Spinal cord (tissue), 10 donors: ENCODE measurements around the gene CPA2. TPM values are rescaled to one million over a fixed set of nuclear protein-coding genes. Genes with fewer than 3 reads are reported as not detected.
A peak's percentile ranks its signal among the peaks of the same experiment; 100 is the strongest.
"Not testable (repeated sequence)": the region's sequence is repeated elsewhere in the genome, so short reads cannot be mapped to it uniquely, and the experiment has no call there.

Experiments used
- DNase-seq, 6 donors: peaks; one replicate each; pipeline versions ENCODE4 v3.0.0 to v3.0.0-alpha.2; 2013 to 2015; ENCODE audit warnings: low spot score in 6 of 6, low read depth in 4 of 6
- H3K27ac ChIP-seq: one replicate; pipeline ENCODE4 v1.5.1; 2013; ENCODE audit warnings: low read depth, low read length, control low read depth
- H3K27me3 ChIP-seq: one replicate; pipeline ENCODE4 v1.6.1; 2013; ENCODE audit warnings: low read length; ENCODE audit not compliant: control insufficient read depth, insufficient read depth
- H3K36me3 ChIP-seq: one replicate; pipeline ENCODE4 v1.6.1; 2013; ENCODE audit warnings: low read length; ENCODE audit not compliant: control insufficient read depth, insufficient read depth
- H3K4me1 ChIP-seq: one replicate; pipeline ENCODE4 v1.6.1; 2013; ENCODE audit warnings: low read length; ENCODE audit not compliant: control insufficient read depth, insufficient read depth
- H3K4me3 ChIP-seq: one replicate; pipeline ENCODE4 v1.5.1; 2013; ENCODE audit warnings: low read depth, low read length, control low read depth
- H3K9me3 ChIP-seq: one replicate; pipeline ENCODE4 v1.6.1; 2013; ENCODE audit warnings: low read length; ENCODE audit not compliant: control insufficient read depth, insufficient read depth
- WGBS: methylation state at CpG from one replicate; pipeline ENCODE4 v1.1.5; 2013; ENCODE audit warnings: missing lambda C conversion rate; ENCODE audit not compliant: insufficient coverage; 5-methylcytosine and 5-hydroxymethylcytosine counted together
- polyA plus RNA-seq, 2 donors: library from polyadenylated mRNA; unstranded; fragments of 120-200 nt; gene quantifications; one replicate each; pipeline ENCODE4 v1.2.1, GENCODE V29; 2013; ENCODE audit not compliant: insufficient read length in 2 of 2
- total RNA-seq, 2 donors: library from RNA; depleted of rRNA in 1 of 2; stranded (reverse); fragments of 120-200 nt in 1 of 2; fragments of >200 nt in 1 of 2; gene quantifications; one replicate each; pipeline versions ENCODE4 v1.2.3 to v1.2.4, GENCODE V29; 2013 to 2014
- donor health status: healthy.

CPA2 gene
- total and polyA plus RNA-seq, 4 donors, result 0.21 to 0.39 (median 0.35) TPM; not detected in 1

GRCh38 chr7:130228840-130229502 lies 37.7 kb upstream of the CPA2 start:
- H3K36me3 ChIP-seq, result no peaks in the 10 kb centered on the region
- 75% methylated on average over 2 of the region's 7 CpGs for WGBS
- no peak overlapping the region for H3K4me3 ChIP-seq
- DNase-seq, result peak in 1 of 6 donors; percentile 6
- H3K27ac ChIP-seq, result no peak overlapping the region
- H3K9me3 ChIP-seq, result no peaks in the 10 kb centered on the region
- H3K4me1 ChIP-seq, result peaks cover 10% of the 10 kb centered on the region
- no peaks in the 10 kb centered on the region for H3K27me3 ChIP-seq

GRCh38 chr7:130229981-130230380 lies 36.7 kb upstream of the CPA2 start:
- H3K9me3 ChIP-seq, H3K27me3 ChIP-seq, H3K36me3 ChIP-seq, DNase-seq, H3K4me3 ChIP-seq, H3K27ac ChIP-seq, H3K4me1 ChIP-seq: not testable (repeated sequence)
- 98% methylated on average over 21 of the region's 28 CpGs for WGBS

- H3K4me1 ChIP-seq, result peaks cover 10% of the 10 kb centered on the region
- no peak overlapping the region for H3K4me3 ChIP-seq
- H3K36me3 ChIP-seq, result no peaks in the 10 kb centered on the region
- DNase-seq, result no peak
- WGBS, result 59% methylated on average over 6 of the region's 6 CpGs
- H3K9me3 ChIP-seq, result no peaks in the 10 kb centered on the region
- no peaks in the 10 kb centered on the region for H3K27me3 ChIP-seq
- no peak overlapping the region for H3K27ac ChIP-seq
Observed at GRCh38 chr7:130231792-130232191, 34.9 kb upstream of the CPA2 start.

GRCh38 chr7:130232209-130232608 lies 34.5 kb upstream of the CPA2 start:
- Histone ChIP-seq H3K4me1 (peaks cover 10% of the 10 kb centered on the region), H3K27ac (no peak overlapping the region), H3K36me3 (no peaks in the 10 kb centered on the region), H3K4me3 (no peak overlapping the region), H3K9me3 (no peaks in the 10 kb centered on the region), H3K27me3 (no peaks in the 10 kb centered on the region)
- no peak for DNase-seq
- WGBS, result no CpG with 5 or more reads among the region's 2 CpGs

GRCh38 chr7:130234078-130234477 lies 32.6 kb upstream of the CPA2 start:
- no peak overlapping the region for H3K27ac ChIP-seq
- H3K27me3 ChIP-seq, result no peaks in the 10 kb centered on the region
- 88% methylated on average over 2 of the region's 2 CpGs for WGBS

GRCh38 chr7:130236361-130236760 lies 30.3 kb upstream of the CPA2 start:
- not testable (repeated sequence) for H3K9me3 ChIP-seq, DNase-seq, H3K36me3 ChIP-seq, H3K4me1 ChIP-seq, H3K27ac ChIP-seq, H3K27me3 ChIP-seq, H3K4me3 ChIP-seq
- 92% methylated on average over 4 of the region's 4 CpGs for WGBS

More at GRCh38 chr7:130234078-130234477, 32.6 kb upstream of the CPA2 start:
- peaks cover 10% of the 10 kb centered on the region for H3K4me1 ChIP-seq
- no peaks in the 10 kb centered on the region for H3K36me3 ChIP-seq
- H3K9me3 ChIP-seq, result no peaks in the 10 kb centered on the region
- no peak overlapping the region for H3K4me3 ChIP-seq
- DNase-seq, result no peak

GRCh38 chr7:130240240-130240639 lies 26.4 kb upstream of the CPA2 start:
- Histone ChIP-seq H3K4me1 (no peaks in the 10 kb centered on the region), H3K9me3 (no peaks in the 10 kb centered on the region), H3K27me3 (no peaks in the 10 kb centered on the region), H3K27ac (no peak overlapping the region), H3K36me3 (no peaks in the 10 kb centered on the region), H3K4me3 (no peak overlapping the region)
- no peak for DNase-seq
- WGBS, result no CpG with 5 or more reads among the region's 1 CpG

GRCh38 chr7:130242198-130243014 lies 24.3 kb upstream of the CPA2 start:
- whole genome bisulfite sequencing, result 60% methylated on average over 2 of the region's 5 CpGs
- no peaks in the 10 kb centered on the region for H3K4me1 ChIP-seq
- H3K27me3 ChIP-seq, result no peaks in the 10 kb centered on the region
- H3K9me3 ChIP-seq, result peaks cover 4% of the 10 kb centered on the region
- no peaks in the 10 kb centered on the region for H3K36me3 ChIP-seq
- DNase-seq, result peak in 1 of 6 donors; percentile 22
- H3K27ac ChIP-seq, result no peak overlapping the region
- H3K4me3 ChIP-seq, result no peak overlapping the region

GRCh38 chr7:130243486-130243885 lies 23.2 kb upstream of the CPA2 start:
- not testable (repeated sequence) for H3K27me3 ChIP-seq, H3K4me1 ChIP-seq, H3K27ac ChIP-seq, H3K4me3 ChIP-seq, H3K9me3 ChIP-seq, H3K36me3 ChIP-seq, DNase-seq
- no CpG with 5 or more reads among the region's 1 CpG for WGBS

- not testable (repeated sequence) for H3K4me3 ChIP-seq, H3K4me1 ChIP-seq, H3K36me3 ChIP-seq, H3K27ac ChIP-seq, H3K9me3 ChIP-seq, DNase-seq, H3K27me3 ChIP-seq
- no CpG with 5 or more reads among the region's 1 CpG for WGBS
Observed at GRCh38 chr7:130246491-130246890, 20.2 kb upstream of the CPA2 start.
